Measurements from ENCODE around the gene OR10G3.

OR10G3 gene

DNA sequence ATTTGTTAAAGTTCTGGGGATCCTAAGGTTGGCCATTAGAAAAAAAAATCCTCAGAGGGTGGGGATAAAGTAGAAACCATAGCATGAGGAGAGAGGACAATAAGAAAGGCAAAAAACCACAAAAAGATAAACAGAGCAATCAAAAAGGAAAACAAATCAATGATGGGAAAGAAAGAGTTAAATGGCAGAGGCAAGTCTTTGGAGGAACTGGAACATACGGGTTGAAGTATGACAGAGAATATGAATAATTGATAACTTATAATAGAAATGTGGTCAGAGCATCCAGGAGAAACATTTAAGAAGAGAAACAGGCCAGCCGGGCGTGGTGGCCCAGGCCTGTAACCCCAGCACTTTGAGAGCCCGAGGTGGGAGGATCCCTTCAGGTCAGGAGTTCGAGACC, 35.9 kb downstream of the OR10G3 start:
- H3K27ac ChIP-seq = no peak overlapping the region
- ChIA-PET CTCF (interaction anchor here (0.6 kb wide), 1 partner anchor 85 kb away, joined by 3 read pairs; no protein-coding TSS in a partner anchor), POLR2A (ENCODE audit: low non-redundant PET) (no interaction called here)
- TF ChIP-seq, protein P1, sequence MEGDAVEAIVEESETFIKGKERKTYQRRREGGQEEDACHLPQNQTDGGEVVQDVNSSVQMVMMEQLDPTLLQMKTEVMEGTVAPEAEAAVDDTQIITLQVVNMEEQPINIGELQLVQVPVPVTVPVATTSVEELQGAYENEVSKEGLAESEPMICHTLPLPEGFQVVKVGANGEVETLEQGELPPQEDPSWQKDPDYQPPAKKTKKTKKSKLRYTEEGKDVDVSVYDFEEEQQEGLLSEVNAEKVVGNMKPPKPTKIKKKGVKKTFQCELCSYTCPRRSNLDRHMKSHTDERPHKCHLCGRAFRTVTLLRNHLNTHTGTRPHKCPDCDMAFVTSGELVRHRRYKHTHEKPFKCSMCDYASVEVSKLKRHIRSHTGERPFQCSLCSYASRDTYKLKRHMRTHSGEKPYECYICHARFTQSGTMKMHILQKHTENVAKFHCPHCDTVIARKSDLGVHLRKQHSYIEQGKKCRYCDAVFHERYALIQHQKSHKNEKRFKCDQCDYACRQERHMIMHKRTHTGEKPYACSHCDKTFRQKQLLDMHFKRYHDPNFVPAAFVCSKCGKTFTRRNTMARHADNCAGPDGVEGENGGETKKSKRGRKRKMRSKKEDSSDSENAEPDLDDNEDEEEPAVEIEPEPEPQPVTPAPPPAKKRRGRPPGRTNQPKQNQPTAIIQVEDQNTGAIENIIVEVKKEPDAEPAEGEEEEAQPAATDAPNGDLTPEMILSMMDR (conservative IDR thresholded peaks at IDR 0.05; ENCODE audit: low read depth) = no peak
- no peak for DNase-seq (ENCODE audit: low spot score)

DNA sequence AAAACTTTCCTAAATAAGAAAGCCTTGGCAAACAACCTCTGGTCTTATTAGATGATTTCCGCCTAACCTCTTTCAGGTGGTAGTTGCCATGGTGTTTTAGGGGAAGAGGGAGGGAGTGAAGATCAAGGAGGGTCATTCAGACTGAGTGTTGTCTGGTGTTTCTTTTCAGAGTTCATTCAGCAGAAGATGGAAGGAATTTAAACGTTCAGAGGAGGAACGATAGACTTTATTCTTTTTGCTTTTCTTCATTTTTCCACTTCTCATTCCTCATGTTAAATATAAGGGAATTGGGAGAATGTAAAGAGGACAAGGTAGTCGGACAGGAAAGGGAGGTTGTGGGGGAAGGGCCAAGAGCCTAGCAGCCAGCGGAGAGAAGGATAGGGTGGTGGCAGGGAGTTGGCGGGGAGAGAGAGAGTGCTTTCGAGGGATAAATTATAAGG, 36.3 kb downstream of the OR10G3 start:
- ChIA-PET POLR2A (ENCODE audit: low non-redundant PET) (no interaction called here), CTCF (no interaction called here)
- H3K27ac ChIP-seq = no peak overlapping the region
- DNase-seq (ENCODE audit: low spot score) = no peak
- TF ChIP-seq, protein P1 (conservative IDR thresholded peaks at IDR 0.05; ENCODE audit: low read depth) = no peak

DNA sequence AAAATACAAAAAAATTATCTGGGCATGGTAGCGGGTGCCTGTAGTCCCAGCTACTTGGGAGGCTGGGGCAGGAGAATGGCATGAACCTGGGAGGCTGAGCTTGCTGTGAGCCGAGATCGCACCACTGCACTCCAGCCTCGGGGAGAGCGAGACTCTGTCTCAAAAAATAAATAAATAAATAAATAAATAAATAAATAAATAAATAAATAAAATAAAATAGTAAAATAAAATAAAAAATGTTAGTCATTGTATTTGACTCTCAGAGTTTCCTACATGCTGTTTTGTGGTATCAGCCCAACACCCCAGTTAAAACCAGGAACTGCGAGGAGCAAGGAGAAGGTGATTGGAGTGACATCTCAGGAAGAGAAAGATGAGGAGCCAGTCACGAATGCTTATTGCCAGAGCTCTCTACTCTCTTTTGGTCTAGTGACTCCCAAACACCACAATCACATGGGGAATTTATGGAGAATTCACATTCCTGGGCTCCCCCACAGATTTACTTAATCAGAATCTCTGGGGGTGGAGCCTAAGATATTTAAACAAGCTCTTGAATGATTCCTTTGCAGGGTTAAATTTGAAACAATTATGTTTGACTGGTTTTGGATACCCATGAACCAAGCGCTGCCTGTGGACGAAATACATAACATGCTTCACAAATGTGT, 38.3 kb downstream of the OR10G3 start:
- TF ChIP-seq, protein P1 (conservative IDR thresholded peaks at IDR 0.05; ENCODE audit: low read depth) = no peak
- ChIA-PET CTCF (no interaction called here), POLR2A (ENCODE audit: low non-redundant PET) (no interaction called here)
- H3K27ac ChIP-seq = no peak overlapping the region
- DNase-seq (ENCODE audit: low spot score) = no peak

DNA sequence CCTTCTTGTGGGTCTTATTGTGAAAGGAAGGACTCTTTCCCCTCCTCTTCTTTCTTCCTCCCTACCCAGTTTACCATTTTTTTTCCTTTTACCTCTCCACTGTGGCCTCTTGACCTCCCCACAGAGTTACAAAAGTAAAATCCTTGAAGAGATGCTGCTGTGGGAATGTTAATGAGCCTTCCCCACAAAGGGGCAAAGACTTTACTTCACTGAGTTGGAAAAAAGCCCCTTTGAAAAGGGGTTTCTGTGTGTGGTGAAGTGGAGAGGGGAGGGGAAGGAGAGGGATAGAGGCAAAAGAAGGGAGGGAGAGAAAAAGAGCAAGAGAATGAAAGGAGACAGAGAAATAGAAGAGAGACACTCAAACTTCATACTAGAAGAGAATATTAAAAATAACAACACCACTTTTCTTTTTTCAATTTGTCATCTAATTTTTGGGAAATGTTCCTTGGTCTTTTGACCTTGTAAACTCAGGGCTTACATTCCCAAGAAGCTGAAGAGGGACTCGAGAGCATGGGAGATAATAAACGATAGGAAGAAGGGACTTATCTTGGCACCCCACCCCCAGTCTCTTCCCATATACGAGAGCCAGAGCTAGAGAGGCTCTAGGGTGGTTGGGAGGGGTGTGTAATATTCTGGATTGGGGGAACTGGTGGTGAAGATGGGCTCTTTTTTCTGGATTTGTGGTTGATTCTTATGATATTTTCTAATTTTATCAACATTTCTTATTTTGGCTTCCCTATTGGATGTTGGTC, 40.5 kb downstream of the OR10G3 start:
- TF ChIP-seq, protein P1 (conservative IDR thresholded peaks at IDR 0.05; ENCODE audit: low read depth) = no peak
- no peak overlapping the region for H3K27ac ChIP-seq
- DNase-seq (ENCODE audit: low spot score) = no peak
- ChIA-PET CTCF (no interaction called here), POLR2A (ENCODE audit: low non-redundant PET) (no interaction called here)

DNA sequence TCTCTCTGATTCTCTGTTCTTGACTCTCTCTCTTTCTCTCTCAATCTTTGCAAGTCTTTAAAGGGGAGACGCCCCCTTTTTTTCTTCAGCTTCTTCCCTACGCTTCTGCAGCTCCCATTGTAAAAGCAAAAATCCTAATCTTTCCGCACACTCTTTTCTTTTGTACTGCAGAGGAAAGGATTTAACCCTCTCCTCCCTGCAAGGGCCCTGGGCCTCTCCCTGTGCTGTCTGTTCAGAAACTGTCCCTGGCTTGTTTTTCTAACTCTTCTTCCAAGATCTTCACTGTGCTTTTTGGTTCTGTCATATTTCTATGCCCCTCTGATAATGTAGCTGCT, 42.8 kb downstream of the OR10G3 start:
- no peak overlapping the region for H3K27ac ChIP-seq
- ChIA-PET POLR2A (ENCODE audit: low non-redundant PET) (no interaction called here), CTCF (no interaction called here)
- TF ChIP-seq, protein P1 (conservative IDR thresholded peaks at IDR 0.05; ENCODE audit: low read depth) = no peak
- DNase-seq (ENCODE audit: low spot score) = no peak

DNA sequence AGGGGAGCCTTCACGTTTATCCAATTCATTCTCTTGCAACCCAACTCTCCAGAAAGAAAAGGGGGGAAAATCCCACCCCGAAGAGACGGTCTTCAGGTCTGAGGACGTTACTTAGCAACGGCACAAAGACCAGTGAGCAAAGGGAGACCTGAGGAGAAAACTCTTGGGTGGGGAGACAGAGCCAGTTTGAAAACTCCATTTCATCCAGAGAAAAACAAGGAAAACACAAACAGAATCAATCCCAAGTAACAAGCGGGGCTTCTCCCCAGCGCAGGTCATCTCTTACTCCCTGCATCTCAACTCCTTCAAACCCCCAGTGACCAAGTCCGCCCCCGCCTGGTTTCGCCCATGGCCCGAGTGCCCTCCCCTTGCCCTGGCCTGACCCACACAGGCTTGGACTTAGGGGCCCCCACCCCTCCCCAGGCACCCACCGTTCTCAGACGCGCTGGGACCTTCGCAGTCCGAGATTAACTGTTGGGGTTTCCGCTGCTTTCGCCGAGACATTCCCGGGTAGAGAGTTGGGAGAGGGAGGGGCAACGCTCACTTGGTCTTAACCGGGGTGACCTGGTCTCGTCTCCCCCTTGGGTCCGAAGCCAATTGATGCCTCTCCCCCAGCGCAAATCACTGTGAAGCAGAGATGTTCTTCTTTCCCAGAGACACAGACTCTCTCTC, 43.3 kb downstream of the OR10G3 start:
- no peak overlapping the region for H3K27ac ChIP-seq
- no peak for DNase-seq (ENCODE audit: low spot score)
- ChIA-PET POLR2A (ENCODE audit: low non-redundant PET) (no interaction called here), CTCF (no interaction called here)
- TF ChIP-seq, protein P1 (conservative IDR thresholded peaks at IDR 0.05; ENCODE audit: low read depth) = no peak

All from RWPE1 (cell line).